A549 (cell line): Measurements from ENCODE around the gene COMMD10. TPM values are rescaled to one million over a fixed set of nuclear protein-coding genes. Genes with fewer than 3 reads are reported as not detected.

Source experiments
- ATAC-seq, 2 experiments: fragments of 200-7000 bp in 1 of 2; fragments of >200 bp in 1 of 2; cut with Nextera tagmentation in 1 of 2; cut with Tn5 transposase in 1 of 2; 3 replicates each; pipeline versions ENCODE4 v1.8.0 to v1.9.1; 2018 to 2020; ENCODE audit warnings: mild to moderate bottlenecking in 1 of 2, moderate library complexity in 1 of 2
- CTCF ChIA-PET: fragments of 300-600 bp; sonication (Branson Sonifier 250); formaldehyde crosslinking; extraction: SDS; loops from one replicate; lab custom pipeline; 2021; ENCODE audit warnings: antibody characterized with exemption, inconsistent platforms; lab: Yijun Ruan, JAX
- POLR2A ChIA-PET: fragments of 350-600 bp; formaldehyde crosslinking; extraction: SDS; loops from one replicate; lab custom pipeline; 2021; ENCODE audit warnings: antibody characterized with exemption, inconsistent platforms; lab: Yijun Ruan, JAX
- DNase-seq, 2 experiments: peaks; one replicate each; pipeline versions ENCODE4 v3.0.0 to v3.0.0-alpha.2; 2011 to 2016; ENCODE audit warnings: low read depth in 1 of 2, low spot score in 1 of 2
- FAIRE-seq: peaks from 2 replicates; lab custom pipeline; 2011; peaks lifted over from hg19 to GRCh38; lab: Jason Lieb, UNC
- H3K27ac ChIP-seq, 2 experiments: fragments of >200 bp; sonication (Bioruptor Twin); formaldehyde crosslinking; 3 replicates each; pipeline ENCODE4 v1.5.1; 2016 to 2017
- H3K4me1 ChIP-seq: fragments of >200 bp; sonication (Bioruptor Twin); formaldehyde crosslinking; 3 replicates; pipeline ENCODE4 v1.6.1; 2016
- H3K4me2 ChIP-seq: fragments of >200 bp; sonication (Bioruptor Twin); formaldehyde crosslinking; 3 replicates; pipeline ENCODE4 v1.6.1; 2016
- H3K4me3 ChIP-seq: fragments of >200 bp; sonication (Bioruptor Twin); formaldehyde crosslinking; 3 replicates; pipeline ENCODE4 v1.5.1; 2016
- H3K9me3 ChIP-seq: fragments of >200 bp; sonication (Bioruptor Twin); formaldehyde crosslinking; 3 replicates; pipeline ENCODE4 v1.6.1; 2016
- CBX2 ChIP-seq: fragments of 200-600 bp; sonication (generic); IDR thresholded peaks from 2 replicates; pipeline ENCODE4 v1.6.1; 2016; ENCODE audit warnings: low read depth, mild to moderate bottlenecking, borderline replicate concordance
- ESRRA ChIP-seq: fragments of 150-350 bp; IDR thresholded peaks from 2 replicates; pipeline ENCODE4 v1.6.1; 2014; ENCODE audit warnings: mild to moderate bottlenecking, low read length, borderline replicate concordance
- HEYL ChIP-seq: fragments of 250-450 bp; sonication (Bioruptor Pico); IDR thresholded peaks from 2 replicates; pipeline ENCODE4 v1.8.0; 2021; ENCODE audit warnings: mild to moderate bottlenecking, moderate library complexity
- HOXB13 ChIP-seq: fragments of 250-450 bp; sonication (Bioruptor Pico); IDR thresholded peaks from 2 replicates; pipeline ENCODE4 v1.5.0; 2020; ENCODE audit warnings: low read depth, mild to moderate bottlenecking, moderate library complexity
- HOXB5 ChIP-seq: fragments of 250-450 bp; sonication (Bioruptor Pico); IDR thresholded peaks from 2 replicates; pipeline ENCODE4 v1.5.0; 2020; ENCODE audit warnings: mild to moderate bottlenecking, moderate library complexity
- JUN ChIP-seq, 2 experiments: fragments of >200 bp; sonication (Bioruptor Twin); formaldehyde crosslinking; IDR thresholded peaks; 2 replicates in 1 of 2; 3 replicates in 1 of 2; pipeline ENCODE4 v1.6.1; 2016 to 2017
- KDM5A ChIP-seq: fragments of 200-600 bp; sonication (generic); IDR thresholded peaks from 2 replicates; pipeline ENCODE4 v1.6.1; 2016; ENCODE audit warnings: antibody characterized with exemption, mild to moderate bottlenecking
- MAFK ChIP-seq: fragments of 450-650 bp; IDR thresholded peaks from 2 replicates; pipeline ENCODE4 v1.6.1; 2014; ENCODE audit not compliant: partially characterized antibody
- NFE2L2 ChIP-seq: fragments of 150-350 bp; conservative IDR thresholded peaks from 2 replicates; pipeline ENCODE4 v1.6.1; 2014; ENCODE audit warnings: low read length
- PHF8 ChIP-seq: fragments of 200-600 bp; sonication (generic); IDR thresholded peaks from 2 replicates; pipeline ENCODE4 v1.6.1; 2016; ENCODE audit warnings: low read depth, mild to moderate bottlenecking, antibody characterized with exemption, moderate library complexity, borderline replicate concordance
- POLR2A ChIP-seq: IDR thresholded peaks from 2 replicates; pipeline ENCODE4 v1.6.1; 2012; ENCODE audit warnings: mild to moderate bottlenecking, low read length
- POLR2AphosphoS2 ChIP-seq: conservative IDR thresholded peaks from 2 replicates; pipeline ENCODE4 v1.6.1; 2012; ENCODE audit warnings: low read length, improper control_type of control experiment, inconsistent platforms
- SMC3 ChIP-seq: fragments of >200 bp; sonication (Bioruptor Twin); formaldehyde crosslinking; IDR thresholded peaks from 3 replicates; pipeline ENCODE4 v1.6.1; 2018; ENCODE audit warnings: inconsistent platforms
- ZC3H11A ChIP-seq: fragments of 450-650 bp; IDR thresholded peaks from 2 replicates; pipeline ENCODE4 v1.6.1; 2014; ENCODE audit warnings: antibody characterized with exemption, mild to moderate bottlenecking
- WGBS: methylation state at CpG from one replicate; pipeline ENCODE4 v1.1.6; 2017; ENCODE audit errors: missing lambda C conversion rate; 5-methylcytosine and 5-hydroxymethylcytosine counted together
- polyA plus RNA-seq, 4 experiments: library from polyadenylated mRNA; depleted of rRNA in 3 of 4; stranded (reverse); fragments of >200 nt; fragmentation: RNase III in 1 of 4; extraction: RNeasy Plus Mini Kit Qiagen cat#74134 plus additional on column Dnase treatment in 1 of 4; gene quantifications; 2 replicates in 3 of 4; 3 replicates in 1 of 4; pipeline ENCODE4 v1.2.3, GENCODE V29; 2011 to 2017
- TF ChIP-seq, protein P1 (sequence below): IDR thresholded peaks from 2 replicates; pipeline ENCODE4 v1.6.1; 2012
- TF ChIP-seq, protein P2 (sequence below): fragments of >200 bp; sonication (Bioruptor Twin); formaldehyde crosslinking; IDR thresholded peaks from 3 replicates; pipeline ENCODE4 v1.5.1; 2016
- TF ChIP-seq, protein P3 (sequence below): fragments of 250-450 bp; sonication (Bioruptor Pico); IDR thresholded peaks from 2 replicates; pipeline ENCODE4 v1.5.0; 2020; ENCODE audit warnings: low read depth, mild to moderate bottlenecking, moderate library complexity

Gene COMMD10
- polyA plus RNA-seq, 2 of the 4 experiments (the other 2 are of a cell fraction), result 40.2 to 63.9 TPM

DNA sequence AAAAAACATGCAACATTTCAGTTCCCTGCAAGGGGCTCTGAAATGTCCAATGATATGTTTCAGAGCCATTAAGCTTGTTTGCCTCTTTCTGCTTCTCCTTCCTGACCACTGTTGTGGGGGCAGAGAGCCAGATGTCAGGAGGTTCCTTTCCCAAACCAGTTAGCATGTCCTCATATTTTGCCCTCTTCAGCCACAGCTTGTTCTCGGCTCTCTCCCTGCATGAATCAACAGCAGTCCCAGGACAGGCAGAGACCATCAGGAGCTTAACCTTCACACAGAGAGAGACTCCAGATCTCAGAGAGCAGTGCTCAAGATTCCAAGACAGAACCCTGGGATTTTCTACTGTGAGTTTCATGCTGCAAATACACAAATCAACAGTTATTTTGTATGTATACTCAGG is 218.5 kb downstream of the COMMD10 start:
- Histone ChIP-seq H3K27ac (no peak overlapping the region), H3K4me1 (no peaks in the 10 kb centered on the region), H3K9me3 (peaks cover 5% of the 10 kb centered on the region; the same call in 1 of the 3 replicates), H3K4me2 (no peak overlapping the region), H3K4me3 (no peak overlapping the region)
- FAIRE-seq, result no peak
- DNase-seq, result no peak
- ATAC-seq, result no peak
- ChIA-PET POLR2A (no interaction called here), CTCF (no interaction called here)
- WGBS, result 88% methylated on average over 1 of the region's 1 CpG
- TF ChIP-seq SMC3, result no peak
- no peak for TF ChIP-seq HOXB13 (CRISPR knock-in tag)
- no peak for TF ChIP-seq PHF8
- TF ChIP-seq, protein P1, sequence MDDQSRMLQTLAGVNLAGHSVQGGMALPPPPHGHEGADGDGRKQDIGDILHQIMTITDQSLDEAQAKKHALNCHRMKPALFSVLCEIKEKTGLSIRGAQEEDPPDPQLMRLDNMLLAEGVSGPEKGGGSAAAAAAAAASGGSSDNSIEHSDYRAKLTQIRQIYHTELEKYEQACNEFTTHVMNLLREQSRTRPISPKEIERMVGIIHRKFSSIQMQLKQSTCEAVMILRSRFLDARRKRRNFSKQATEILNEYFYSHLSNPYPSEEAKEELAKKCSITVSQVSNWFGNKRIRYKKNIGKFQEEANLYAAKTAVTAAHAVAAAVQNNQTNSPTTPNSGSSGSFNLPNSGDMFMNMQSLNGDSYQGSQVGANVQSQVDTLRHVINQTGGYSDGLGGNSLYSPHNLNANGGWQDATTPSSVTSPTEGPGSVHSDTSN, result no peak

DNA sequence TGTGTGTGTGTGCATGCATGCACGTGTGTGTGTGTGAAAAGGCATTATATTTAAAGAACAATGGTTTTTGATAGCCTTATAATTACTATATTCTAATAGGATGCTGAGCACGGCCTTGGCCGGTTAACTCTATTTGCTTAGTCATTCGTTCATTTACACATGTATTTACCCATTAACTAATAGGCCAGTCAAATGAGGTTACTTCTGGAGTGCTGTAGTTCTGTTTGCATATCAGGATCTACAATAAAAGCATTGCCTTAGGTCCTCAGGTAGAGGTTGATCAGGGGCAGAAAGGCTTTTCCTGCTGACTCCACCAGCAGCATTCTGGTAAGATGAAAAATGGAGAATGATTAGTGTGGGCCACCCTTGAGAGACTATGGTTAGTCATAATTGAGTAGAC is 219.0 kb downstream of the COMMD10 start:
- FAIRE-seq (no peak), DNase-seq (no peak), ATAC-seq (no peak)
- H3K9me3 ChIP-seq, result 0 out of 3 replicates have a peak, but pooled peaks cover 4% of the 10 kb centered on the region
- H3K4me3 ChIP-seq, result no peak overlapping the region
- 75% methylated on average over 4 of the region's 4 CpGs for WGBS
- H3K4me2 ChIP-seq, result no peak overlapping the region
- H3K27ac ChIP-seq, result no peak overlapping the region
- ChIA-PET POLR2A (no interaction called here), CTCF (no interaction called here)
- TF ChIP-seq KDM5A (no peak), PHF8 (no peak), ESRRA (no peak), POLR2AphosphoS2 (no peak), MAFK (no peak)
- TF ChIP-seq, protein P2, sequence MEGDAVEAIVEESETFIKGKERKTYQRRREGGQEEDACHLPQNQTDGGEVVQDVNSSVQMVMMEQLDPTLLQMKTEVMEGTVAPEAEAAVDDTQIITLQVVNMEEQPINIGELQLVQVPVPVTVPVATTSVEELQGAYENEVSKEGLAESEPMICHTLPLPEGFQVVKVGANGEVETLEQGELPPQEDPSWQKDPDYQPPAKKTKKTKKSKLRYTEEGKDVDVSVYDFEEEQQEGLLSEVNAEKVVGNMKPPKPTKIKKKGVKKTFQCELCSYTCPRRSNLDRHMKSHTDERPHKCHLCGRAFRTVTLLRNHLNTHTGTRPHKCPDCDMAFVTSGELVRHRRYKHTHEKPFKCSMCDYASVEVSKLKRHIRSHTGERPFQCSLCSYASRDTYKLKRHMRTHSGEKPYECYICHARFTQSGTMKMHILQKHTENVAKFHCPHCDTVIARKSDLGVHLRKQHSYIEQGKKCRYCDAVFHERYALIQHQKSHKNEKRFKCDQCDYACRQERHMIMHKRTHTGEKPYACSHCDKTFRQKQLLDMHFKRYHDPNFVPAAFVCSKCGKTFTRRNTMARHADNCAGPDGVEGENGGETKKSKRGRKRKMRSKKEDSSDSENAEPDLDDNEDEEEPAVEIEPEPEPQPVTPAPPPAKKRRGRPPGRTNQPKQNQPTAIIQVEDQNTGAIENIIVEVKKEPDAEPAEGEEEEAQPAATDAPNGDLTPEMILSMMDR, result no peak
- TF ChIP-seq, protein P1, result no peak
- H3K4me1 ChIP-seq, result no peaks in the 10 kb centered on the region

DNA sequence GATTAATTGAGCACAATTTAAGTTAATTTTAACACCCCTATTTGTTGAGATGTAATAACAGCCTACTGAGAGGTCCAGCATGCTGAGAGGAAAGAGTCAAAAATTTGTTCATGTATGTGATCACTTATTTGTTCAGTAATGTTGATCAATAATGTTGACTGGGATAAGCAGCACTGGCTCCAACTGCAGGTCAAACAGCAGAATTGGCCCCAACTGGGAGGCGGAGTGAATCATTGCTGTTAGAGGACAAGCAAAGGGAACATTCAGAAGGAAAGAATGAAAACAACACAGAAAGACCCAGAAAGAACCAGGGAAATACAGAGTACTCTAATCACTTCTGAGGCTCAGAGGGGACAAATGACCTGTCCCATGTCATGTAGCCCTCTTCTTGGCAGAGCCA is 221.1 kb downstream of the COMMD10 start:
- Histone ChIP-seq H3K4me3 (no peak overlapping the region), H3K9me3 (0 out of 3 replicates have a peak, but pooled peaks cover 4% of the 10 kb centered on the region), H3K4me1 (no peaks in the 10 kb centered on the region), H3K4me2 (no peak overlapping the region), H3K27ac (no peak overlapping the region)
- ChIA-PET CTCF (no interaction called here), POLR2A (no interaction called here)
- TF ChIP-seq CBX2 (no peak), NFE2L2 (no peak), HOXB5 (CRISPR knock-in tag) (no peak), POLR2A (no peak), HEYL (CRISPR knock-in tag) (no peak), ESRRA (no peak), ZC3H11A (no peak), JUN (IDR thresholded peaks at IDR 0.05) (no peak)
- TF ChIP-seq, protein P3, sequence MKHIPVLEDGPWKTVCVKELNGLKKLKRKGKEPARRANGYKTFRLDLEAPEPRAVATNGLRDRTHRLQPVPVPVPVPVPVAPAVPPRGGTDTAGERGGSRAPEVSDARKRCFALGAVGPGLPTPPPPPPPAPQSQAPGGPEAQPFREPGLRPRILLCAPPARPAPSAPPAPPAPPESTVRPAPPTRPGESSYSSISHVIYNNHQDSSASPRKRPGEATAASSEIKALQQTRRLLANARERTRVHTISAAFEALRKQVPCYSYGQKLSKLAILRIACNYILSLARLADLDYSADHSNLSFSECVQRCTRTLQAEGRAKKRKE (CRISPR knock-in tag), result no peak
- no peak for DNase-seq
- FAIRE-seq, result no peak
- no peak for ATAC-seq
- WGBS, result 96% methylated on average over 1 of the region's 1 CpG
